Glutamatergic neuron (in vitro differentiated cells): ENCODE data around the gene LIPA. TPM values are rescaled to one million over a fixed set of nuclear protein-coding genes. Genes with fewer than 3 reads are reported as not detected.
"Not testable (repeated sequence)": the region's sequence is repeated elsewhere in the genome, so short reads cannot be mapped to it uniquely, and the experiment has no call there.

ENCODE experiments used
- DNase-seq: peaks from one replicate; pipeline ENCODE4 v3.0.0; 2022
- H3K27ac Mint-ChIP-seq: one replicate; pipeline ENCODE4 v1.8.0; 2020; ENCODE audit warnings: mild to moderate bottlenecking, mixed read lengths, inconsistent platforms; ENCODE audit not compliant: unreplicated experiment
- H3K27me3 Mint-ChIP-seq: one replicate; pipeline ENCODE4 v1.8.0; 2020; ENCODE audit warnings: mild to moderate bottlenecking, moderate library complexity, mixed read lengths, inconsistent platforms; ENCODE audit not compliant: unreplicated experiment
- H3K36me3 Mint-ChIP-seq: one replicate; pipeline ENCODE4 v1.8.0; 2020; ENCODE audit warnings: mild to moderate bottlenecking, mixed read lengths, inconsistent platforms; ENCODE audit not compliant: unreplicated experiment
- H3K4me1 Mint-ChIP-seq: one replicate; pipeline ENCODE4 v1.8.0; 2020; ENCODE audit warnings: mild to moderate bottlenecking, low read depth, mixed read lengths, inconsistent platforms; ENCODE audit not compliant: unreplicated experiment
- H3K4me3 Mint-ChIP-seq: one replicate; pipeline ENCODE4 v1.8.0; 2020; ENCODE audit warnings: mild to moderate bottlenecking, mixed read lengths, inconsistent platforms; ENCODE audit not compliant: unreplicated experiment
- H3K9me3 Mint-ChIP-seq: one replicate; pipeline ENCODE4 v1.8.0; 2020; ENCODE audit warnings: mild to moderate bottlenecking, moderate library complexity, mixed read lengths, inconsistent platforms; ENCODE audit not compliant: unreplicated experiment
- total RNA-seq: library from RNA; stranded (reverse); fragmentation: NEBNext Ultra II Directional; extraction: Animal tissue kit (Norgen Biotek cat#: 25700); gene quantifications from one replicate; pipeline ENCODE4 v1.2.1, GENCODE V29; 2021; ENCODE audit not compliant: unreplicated experiment
- TF ChIP-seq, protein P1 (sequence below): fragments of 200-600 bp; sonication (generic); IDR thresholded peaks from one replicate; pipeline ENCODE4 v1.5.0; 2021; ENCODE audit not compliant: partially characterized antibody, unreplicated experiment

LIPA gene
- total RNA-seq, 1 donor from 2014 or later: 22.0 TPM

GRCh38 chr10:89204621-89205185 is 46.9 kb downstream of the LIPA start:
- Mint-ChIP-seq H3K27me3 (peaks cover 8% of the 10 kb centered on the region), H3K4me3 (no peak overlapping the region), H3K4me1 (peaks cover 4% of the 10 kb centered on the region), H3K9me3 (peaks cover 4% of the 10 kb centered on the region), H3K27ac (no peak overlapping the region), H3K36me3 (no peaks in the 10 kb centered on the region)
- no peak for DNase-seq
- TF ChIP-seq, protein P1, sequence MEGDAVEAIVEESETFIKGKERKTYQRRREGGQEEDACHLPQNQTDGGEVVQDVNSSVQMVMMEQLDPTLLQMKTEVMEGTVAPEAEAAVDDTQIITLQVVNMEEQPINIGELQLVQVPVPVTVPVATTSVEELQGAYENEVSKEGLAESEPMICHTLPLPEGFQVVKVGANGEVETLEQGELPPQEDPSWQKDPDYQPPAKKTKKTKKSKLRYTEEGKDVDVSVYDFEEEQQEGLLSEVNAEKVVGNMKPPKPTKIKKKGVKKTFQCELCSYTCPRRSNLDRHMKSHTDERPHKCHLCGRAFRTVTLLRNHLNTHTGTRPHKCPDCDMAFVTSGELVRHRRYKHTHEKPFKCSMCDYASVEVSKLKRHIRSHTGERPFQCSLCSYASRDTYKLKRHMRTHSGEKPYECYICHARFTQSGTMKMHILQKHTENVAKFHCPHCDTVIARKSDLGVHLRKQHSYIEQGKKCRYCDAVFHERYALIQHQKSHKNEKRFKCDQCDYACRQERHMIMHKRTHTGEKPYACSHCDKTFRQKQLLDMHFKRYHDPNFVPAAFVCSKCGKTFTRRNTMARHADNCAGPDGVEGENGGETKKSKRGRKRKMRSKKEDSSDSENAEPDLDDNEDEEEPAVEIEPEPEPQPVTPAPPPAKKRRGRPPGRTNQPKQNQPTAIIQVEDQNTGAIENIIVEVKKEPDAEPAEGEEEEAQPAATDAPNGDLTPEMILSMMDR: no peak

- peaks cover 8% of the 10 kb centered on the region for H3K27me3 Mint-ChIP-seq
- peaks cover 5% of the 10 kb centered on the region for H3K9me3 Mint-ChIP-seq
- TF ChIP-seq, protein P1: no peak
- H3K4me1 Mint-ChIP-seq: peaks cover 4% of the 10 kb centered on the region
- H3K27ac Mint-ChIP-seq: no peak overlapping the region
- no peak for DNase-seq
- no peaks in the 10 kb centered on the region for H3K36me3 Mint-ChIP-seq
- H3K4me3 Mint-ChIP-seq: no peak overlapping the region
These were observed 48.3 kb downstream of the LIPA start for GRCh38 chr10:89203237-89203636.

- Mint-ChIP-seq H3K27ac (no peak overlapping the region), H3K9me3 (peaks cover 5% of the 10 kb centered on the region), H3K4me3 (no peak overlapping the region), H3K27me3 (peaks cover 8% of the 10 kb centered on the region), H3K4me1 (peaks cover 4% of the 10 kb centered on the region), H3K36me3 (no peaks in the 10 kb centered on the region)
- no peak for DNase-seq
- TF ChIP-seq, protein P1: no peak
These were observed 49.5 kb downstream of the LIPA start for GRCh38 chr10:89202033-89202425.

DNA sequence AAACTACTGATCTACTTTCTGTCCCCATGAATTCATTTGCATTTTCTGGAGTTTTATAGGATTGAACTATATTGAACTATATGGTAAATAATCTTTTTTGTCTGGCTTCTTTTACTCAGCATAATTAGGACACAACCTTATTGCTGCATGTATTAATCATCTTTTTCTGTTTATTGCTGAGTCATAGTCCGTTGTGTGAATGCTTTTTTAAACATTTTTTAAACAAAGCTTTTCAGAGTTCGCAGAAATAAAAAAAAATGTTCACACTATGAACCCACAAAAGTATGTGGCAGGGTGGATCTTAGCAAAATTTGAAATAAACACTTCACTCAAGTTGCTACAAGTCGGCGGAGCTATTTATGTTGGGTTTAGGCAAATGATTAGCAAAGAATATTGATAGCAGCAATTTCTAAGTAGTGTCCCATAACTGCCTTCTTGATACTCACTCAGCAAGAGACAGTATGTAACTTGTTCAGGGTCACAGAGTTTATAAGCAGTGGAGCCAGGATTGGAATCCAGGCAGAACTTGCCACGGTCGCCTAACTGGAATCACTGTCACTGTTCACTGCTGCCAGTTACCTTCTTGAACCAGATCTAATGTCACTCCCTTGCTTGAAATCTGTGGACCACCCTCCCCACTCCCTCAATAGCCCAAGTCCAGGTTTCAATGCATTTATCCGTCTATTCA is 50.1 kb downstream of the LIPA start:
- no peaks in the 10 kb centered on the region for H3K36me3 Mint-ChIP-seq
- H3K9me3 Mint-ChIP-seq: peaks cover 3% of the 10 kb centered on the region
- TF ChIP-seq, protein P1: no peak
- no peak for DNase-seq
- H3K27me3 Mint-ChIP-seq: peaks cover 3% of the 10 kb centered on the region
- H3K27ac Mint-ChIP-seq: no peak overlapping the region
- H3K4me3 Mint-ChIP-seq: no peak overlapping the region
- H3K4me1 Mint-ChIP-seq: peaks cover 1% of the 10 kb centered on the region

DNA sequence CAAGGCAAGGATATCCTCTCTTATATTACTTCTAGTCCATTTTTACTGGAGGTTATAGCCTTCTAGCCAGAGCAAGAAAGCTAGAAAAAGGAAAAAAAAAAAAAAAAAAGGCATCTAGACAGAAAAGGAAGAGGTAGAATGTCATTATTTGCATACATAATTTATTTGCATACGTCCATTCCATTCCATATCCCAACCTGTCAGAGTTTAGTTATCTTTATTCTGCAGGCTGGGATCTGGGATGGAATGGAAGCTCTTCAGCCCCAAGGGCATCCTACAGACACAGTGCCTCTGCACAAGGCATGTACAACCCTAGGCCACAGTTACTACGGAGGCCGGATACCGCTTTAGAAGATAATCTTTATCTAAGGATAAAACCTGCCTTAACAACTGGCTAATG is 54.1 kb downstream of the LIPA start:
- no peak overlapping the region for H3K27ac Mint-ChIP-seq
- TF ChIP-seq, protein P1: no peak
- no peak overlapping the region for H3K4me3 Mint-ChIP-seq
- no peaks in the 10 kb centered on the region for H3K27me3 Mint-ChIP-seq
- no peaks in the 10 kb centered on the region for H3K4me1 Mint-ChIP-seq
- no peaks in the 10 kb centered on the region for H3K36me3 Mint-ChIP-seq
- H3K9me3 Mint-ChIP-seq: peaks cover 3% of the 10 kb centered on the region
- DNase-seq: no peak

GRCh38 chr10:89191301-89191700 is 60.3 kb downstream of the LIPA start:
- not testable (repeated sequence) for H3K9me3 Mint-ChIP-seq, DNase-seq, H3K27ac Mint-ChIP-seq, H3K4me3 Mint-ChIP-seq, H3K4me1 Mint-ChIP-seq, H3K27me3 Mint-ChIP-seq, H3K36me3 Mint-ChIP-seq
